Fibroblast of lung (primary cell): Measurements from ENCODE around the gene EMC6. TPM values are rescaled to one million over a fixed set of nuclear protein-coding genes. Genes with fewer than 3 reads are reported as not detected.

Experiments used
- DNase-seq, 2 donors: peaks; one replicate each; pipeline versions ENCODE4 v3.0.0 to v3.0.0-alpha.2; 2010; ENCODE audit warnings: low read depth in 2 of 2
- H2AFZ ChIP-seq: 2 replicates; pipeline ENCODE4 v1.5.1; 2012; ENCODE audit warnings: low read length, control low read depth, inconsistent platforms
- H3K27ac ChIP-seq: 2 replicates; pipeline ENCODE4 v1.5.1; 2011; ENCODE audit warnings: low read length, control low read depth; ENCODE audit not compliant: insufficient read depth
- H3K27me3 ChIP-seq: 2 replicates; pipeline ENCODE4 v1.5.1; 2011; ENCODE audit warnings: mild to moderate bottlenecking, low read length; ENCODE audit not compliant: control insufficient read depth, insufficient read depth
- H3K36me3 ChIP-seq: 2 replicates; pipeline ENCODE4 v1.5.1; 2011; ENCODE audit warnings: low read length; ENCODE audit not compliant: control insufficient read depth, insufficient read depth
- H3K4me1 ChIP-seq: 2 replicates; pipeline ENCODE4 v1.5.1; 2011; ENCODE audit warnings: low read length; ENCODE audit not compliant: control insufficient read depth, insufficient read depth; ENCODE audit errors: extremely low read depth
- H3K4me2 ChIP-seq: 2 replicates; pipeline ENCODE4 v1.5.1; 2011; ENCODE audit warnings: low read length, control low read depth; ENCODE audit not compliant: insufficient read depth; ENCODE audit errors: extremely low read depth
- H3K4me3 ChIP-seq, 4 experiments: fragments of 200-600 bp in 1 of 4; sonication (generic) in 1 of 4; replicated peaks in 1 of 4; 2 replicates each; pipeline ENCODE4 v1.5.1; 2011 to 2016; ENCODE audit warnings: low read length in 4 of 4, low read depth in 3 of 4, mild to moderate bottlenecking in 3 of 4, control low read depth in 2 of 4, inconsistent platforms in 1 of 4, mixed read lengths in 1 of 4; ENCODE audit not compliant: insufficient read depth in 1 of 4; ENCODE audit errors: control extremely low read depth in 1 of 4
- H3K79me2 ChIP-seq: 2 replicates; pipeline ENCODE4 v1.5.1; 2012; ENCODE audit warnings: mild to moderate bottlenecking, low read length, inconsistent platforms; ENCODE audit not compliant: control insufficient read depth, insufficient read depth
- H3K9ac ChIP-seq: 2 replicates; pipeline ENCODE4 v1.5.1; 2011; ENCODE audit warnings: mild to moderate bottlenecking, low read length, control low read depth; ENCODE audit not compliant: insufficient read depth
- H3K9me3 ChIP-seq: 2 replicates; pipeline ENCODE4 v1.5.1; 2012; ENCODE audit warnings: low read depth, low read length; ENCODE audit not compliant: control insufficient read depth, insufficient read depth
- H4K20me1 ChIP-seq: 2 replicates; pipeline ENCODE4 v1.5.1; 2011; ENCODE audit warnings: low read length; ENCODE audit not compliant: control insufficient read depth, insufficient read depth; ENCODE audit errors: extremely low read depth
- CTCF ChIP-seq, 2 donors: IDR thresholded peaks in 1 of 2; conservative IDR thresholded peaks in 1 of 2; 1 replicate in 1 of 2; 2 replicates in 1 of 2; pipeline ENCODE4 v1.5.1; 2011 to 2012; ENCODE audit warnings: low read length in 2 of 2, control low read depth in 1 of 2, inconsistent platforms in 1 of 2, low read depth in 1 of 2, mild to moderate bottlenecking in 1 of 2
- EZH2 ChIP-seq: IDR thresholded peaks from 2 replicates; pipeline ENCODE4 v1.5.1; 2012; ENCODE audit warnings: low read length, control low read depth, mild to moderate bottlenecking; ENCODE audit errors: missing control alignments
- polyA plus RNA-seq, 2 donors: library from polyadenylated mRNA; depleted of rRNA in 1 of 2; stranded (reverse) in 1 of 2; unstranded in 1 of 2; fragments of >200 nt; gene quantifications; 2 replicates each; pipeline ENCODE4 v1.2.1, GENCODE V29; 2011 to 2012; ENCODE audit warnings: missing spikeins in 1 of 2
- total RNA-seq: library from RNA; depleted of rRNA; stranded (reverse); fragments of >200 nt; gene quantifications from 2 replicates; pipeline ENCODE4 v1.2.1, GENCODE V29; 2014

EMC6 gene
- total and polyA plus RNA-seq, 2 donors (not counting 1 experiment from before 2014, with no cell fraction given): 15.4 to 20.6 TPM

- H3K4me3 ChIP-seq: no peak overlapping the region
- H3K27ac ChIP-seq: no peak overlapping the region
- no peaks in the 10 kb centered on the region for H3K9me3 ChIP-seq
- H2AFZ ChIP-seq: no peak overlapping the region
- no peak overlapping the region for H3K9ac ChIP-seq
- no peaks in the 10 kb centered on the region for H4K20me1 ChIP-seq
- H3K27me3 ChIP-seq: no peaks in the 10 kb centered on the region
- no peaks in the 10 kb centered on the region for H3K79me2 ChIP-seq
- no peaks in the 10 kb centered on the region for H3K4me1 ChIP-seq
- DNase-seq: no peak
- TF ChIP-seq EZH2: no peak
- TF ChIP-seq CTCF (conservative IDR thresholded peaks at IDR 0.05 in 1 of 2, IDR thresholded peaks at IDR 0.05 in 1 of 2; ENCODE audit: low read depth in 1 of 2, low read length in 2 of 2): no peak
- no peak overlapping the region for H3K4me2 ChIP-seq
- peaks cover 14% of the 10 kb centered on the region for H3K36me3 ChIP-seq
Observed at GRCh38 chr17:3626831-3627768, 41.5 kb upstream of the EMC6 start.

- no peak overlapping the region for H3K4me3 ChIP-seq
- no peaks in the 10 kb centered on the region for H3K4me1 ChIP-seq
- H2AFZ ChIP-seq: no peak overlapping the region
- no peaks in the 10 kb centered on the region for H3K79me2 ChIP-seq
- H4K20me1 ChIP-seq: no peaks in the 10 kb centered on the region
- no peak overlapping the region for H3K4me2 ChIP-seq
- H3K27me3 ChIP-seq: no peaks in the 10 kb centered on the region
- peaks cover 14% of the 10 kb centered on the region for H3K36me3 ChIP-seq
- H3K27ac ChIP-seq: no peak overlapping the region
- no peaks in the 10 kb centered on the region for H3K9me3 ChIP-seq
- no peak overlapping the region for H3K9ac ChIP-seq
- TF ChIP-seq EZH2: no peak
- TF ChIP-seq CTCF (conservative IDR thresholded peaks at IDR 0.05 in 1 of 2, IDR thresholded peaks at IDR 0.05 in 1 of 2; ENCODE audit: low read depth in 1 of 2, low read length in 2 of 2): no peak
- no peak for DNase-seq
Observed at GRCh38 chr17:3627769-3628167, 40.8 kb upstream of the EMC6 start.

- no peaks in the 10 kb centered on the region for H3K27me3 ChIP-seq
- TF ChIP-seq EZH2: no peak
- TF ChIP-seq CTCF (conservative IDR thresholded peaks at IDR 0.05 in 1 of 2, IDR thresholded peaks at IDR 0.05 in 1 of 2; ENCODE audit: low read depth in 1 of 2, low read length in 2 of 2): no peak
- no peak overlapping the region for H3K9ac ChIP-seq
- no peaks in the 10 kb centered on the region for H3K4me1 ChIP-seq
- H3K27ac ChIP-seq: no peak overlapping the region
- H3K4me3 ChIP-seq: no peak overlapping the region
- peaks cover 6% of the 10 kb centered on the region for H3K36me3 ChIP-seq
- no peaks in the 10 kb centered on the region for H3K9me3 ChIP-seq
- peaks cover 1% of the 10 kb centered on the region for H3K79me2 ChIP-seq
- DNase-seq: no peak
- no peak overlapping the region for H3K4me2 ChIP-seq
- no peaks in the 10 kb centered on the region for H4K20me1 ChIP-seq
- H2AFZ ChIP-seq: no peak overlapping the region
Observed at GRCh38 chr17:3630781-3631180, 37.8 kb upstream of the EMC6 start.
